GM19395 (cell line): ENCODE results near the gene CNNM4.

ENCODE experiments used
- ATAC-seq: cut with Tn5 transposase; IDR thresholded peaks from one replicate; pipeline ENCODE4 v1.9.1; 2021; ENCODE audit warnings: mild to moderate bottlenecking, moderate library complexity; ENCODE audit not compliant: unreplicated experiment

Gene CNNM4

DNA sequence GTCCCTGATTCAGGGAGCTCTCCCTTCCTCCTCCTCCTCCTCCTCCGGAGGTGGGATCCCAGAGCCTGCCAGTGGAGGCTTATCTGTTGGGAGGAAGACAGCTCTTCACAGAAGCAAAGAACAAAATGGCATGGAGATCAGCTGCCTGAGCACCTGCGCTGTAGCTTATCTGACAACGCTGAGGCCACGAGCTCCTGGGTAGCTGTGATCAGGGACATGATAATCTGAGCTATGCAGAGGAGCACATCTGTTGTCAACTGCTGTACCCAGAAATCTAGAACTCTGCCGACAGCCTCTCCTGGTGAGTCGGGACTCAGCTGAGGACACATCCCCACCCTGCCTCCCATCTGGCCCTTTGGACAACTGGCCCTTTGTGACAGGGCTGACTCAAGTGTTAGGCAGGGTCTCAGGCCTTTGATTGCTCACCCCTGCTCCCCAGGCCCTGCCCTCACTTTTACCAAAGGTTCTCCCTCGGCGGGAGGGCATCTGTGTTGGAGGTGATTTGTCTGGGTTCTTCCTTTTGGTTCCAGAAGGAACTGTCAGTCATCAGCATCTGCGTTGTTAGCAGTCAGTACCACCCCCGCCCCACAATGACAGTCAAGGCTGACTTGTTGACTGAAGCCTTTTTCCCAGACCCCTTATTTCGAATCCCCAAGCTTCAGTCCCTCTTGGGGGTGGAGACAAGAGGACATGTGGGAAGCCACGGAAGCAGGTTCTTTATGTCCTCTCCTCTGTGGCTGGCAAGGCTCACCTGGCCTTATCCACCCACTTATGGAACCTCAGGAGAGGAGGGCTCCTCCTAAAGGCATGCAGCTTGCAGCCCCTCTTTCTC, 49.5 kb downstream of the CNNM4 start:
- no peak for ATAC-seq

DNA sequence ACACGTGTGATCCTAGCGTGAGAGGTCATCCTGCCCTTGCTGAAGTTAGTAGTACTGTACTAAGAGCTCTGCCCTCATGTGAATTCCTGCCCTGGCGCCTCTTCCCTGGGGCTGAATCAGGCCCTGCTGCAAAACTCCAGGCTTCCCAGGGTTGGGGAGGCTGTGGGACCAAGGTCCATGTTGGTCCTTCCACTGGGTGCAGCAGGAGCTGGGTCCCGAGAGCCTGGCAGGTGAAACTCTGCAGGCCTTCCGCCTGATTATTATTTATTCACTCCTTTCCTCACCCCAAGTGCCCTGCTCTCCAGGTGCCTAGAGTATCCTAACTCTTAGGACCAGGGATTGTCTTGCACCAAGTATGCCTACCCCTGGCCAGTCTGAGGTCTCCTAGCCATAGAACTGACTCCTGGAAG, 50.1 kb downstream of the CNNM4 start:
- no peak for ATAC-seq

DNA sequence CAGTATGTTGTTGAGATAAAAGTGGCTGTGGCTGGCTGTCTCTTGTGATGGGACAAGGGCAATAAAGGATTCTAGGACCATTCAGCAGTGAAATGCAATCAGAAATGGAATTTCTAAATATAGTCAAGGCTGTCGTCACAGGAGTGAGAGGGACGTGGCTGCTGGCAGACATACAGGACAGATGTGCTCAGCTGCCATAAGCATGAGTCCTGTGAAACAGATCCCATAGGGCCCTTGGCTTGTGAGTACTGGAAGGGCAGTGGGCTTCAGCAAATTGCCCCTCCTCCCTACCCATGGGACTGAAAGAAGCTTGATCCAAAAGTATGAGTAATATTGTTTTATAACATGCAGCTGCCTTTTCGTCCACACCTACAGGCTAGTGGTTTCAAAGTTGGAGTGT, 51.2 kb downstream of the CNNM4 start:
- no peak for ATAC-seq

DNA sequence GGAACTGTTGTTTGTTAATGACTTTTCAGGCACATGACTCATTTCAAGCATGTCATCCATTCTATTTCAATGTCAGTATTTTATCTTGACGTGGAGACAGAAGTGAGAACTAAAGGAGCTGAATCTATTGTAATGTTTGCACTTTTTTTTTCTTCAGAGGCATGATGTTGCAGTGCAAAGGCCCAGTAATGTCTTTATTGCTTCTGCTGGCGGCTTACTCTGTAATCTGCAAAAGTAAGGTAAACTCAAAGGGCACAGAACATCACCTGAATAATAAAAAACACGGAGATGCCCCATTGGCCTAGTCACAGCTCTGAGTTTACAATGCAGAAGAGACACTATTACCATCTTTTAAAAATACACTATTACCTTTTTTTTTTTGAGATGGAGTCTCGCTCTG, 53.0 kb downstream of the CNNM4 start:
- ATAC-seq, result no peak

DNA sequence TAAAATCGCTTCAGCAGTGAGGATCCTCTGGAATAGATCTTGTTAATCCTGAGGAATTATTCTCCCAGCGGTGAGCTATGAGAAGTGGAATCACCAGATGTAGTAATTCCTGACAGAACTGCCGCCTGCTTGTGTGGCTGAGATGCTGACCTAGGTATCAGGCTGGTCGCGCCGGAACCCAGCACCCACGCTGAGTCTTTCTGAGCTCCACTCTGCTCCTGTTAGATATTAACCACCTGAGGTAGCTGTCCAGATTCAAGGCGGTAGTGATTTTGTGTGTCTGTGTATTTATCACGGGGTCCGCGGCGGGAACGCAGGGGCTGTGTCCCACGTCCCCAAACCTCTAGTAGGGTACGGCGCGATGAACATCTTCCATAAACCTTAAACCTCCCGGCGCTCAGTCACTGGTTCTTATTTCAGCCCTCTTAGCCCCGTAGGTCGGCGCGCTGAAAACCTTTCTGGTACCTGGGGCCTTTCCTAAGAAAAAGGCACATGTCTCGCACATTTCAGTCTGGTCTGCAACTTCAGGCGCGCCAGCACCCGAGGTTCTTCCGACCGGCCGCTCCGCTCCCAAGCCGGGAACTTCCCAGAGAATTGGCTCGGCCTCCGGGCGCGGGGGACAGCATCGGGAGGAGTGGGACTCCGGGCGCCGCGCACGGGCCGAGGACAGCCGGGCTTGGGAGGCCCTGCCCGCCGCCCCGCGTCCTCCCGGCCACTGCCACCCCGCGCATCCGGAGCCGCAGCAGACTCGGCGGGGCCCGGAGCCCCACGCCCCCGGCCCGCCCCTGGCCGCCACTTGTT, 54.8 kb downstream of the CNNM4 start:
- ATAC-seq, result peak; percentile 34

DNA sequence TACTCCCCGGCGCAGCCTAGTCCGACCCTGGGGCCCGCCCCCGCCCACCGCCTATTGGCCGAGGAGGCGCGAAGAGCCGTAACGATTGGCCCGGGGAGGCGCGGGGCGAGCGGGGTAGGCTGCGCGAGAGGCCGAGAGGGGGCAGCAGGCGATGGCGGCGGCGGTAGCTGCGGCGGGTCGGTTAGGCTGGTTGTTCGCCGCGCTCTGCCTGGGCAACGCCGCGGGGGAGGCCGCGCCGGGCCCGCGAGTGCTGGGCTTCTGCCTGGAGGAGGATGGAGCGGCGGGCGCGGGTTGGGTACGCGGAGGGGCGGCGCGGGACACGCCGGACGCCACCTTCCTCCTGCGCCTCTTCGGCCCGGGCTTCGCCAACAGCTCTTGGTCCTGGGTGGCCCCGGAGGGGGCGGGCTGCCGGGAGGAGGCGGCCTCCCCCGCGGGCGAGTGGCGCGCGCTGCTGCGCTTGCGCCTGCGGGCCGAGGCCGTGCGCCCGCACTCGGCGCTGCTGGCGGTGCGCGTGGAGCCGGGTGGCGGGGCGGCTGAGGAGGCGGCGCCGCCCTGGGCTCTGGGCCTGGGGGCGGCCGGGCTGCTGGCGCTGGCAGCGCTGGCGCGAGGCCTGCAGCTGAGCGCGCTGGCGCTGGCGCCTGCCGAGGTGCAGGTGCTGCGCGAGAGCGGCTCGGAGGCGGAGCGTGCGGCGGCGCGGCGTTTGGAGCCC, 55.6 kb downstream of the CNNM4 start, which contains the start of gene CNNM3:
Gene CNNM3, plus strand, starts transcription at position 142 of the 709 bp plus-strand sequence. Its CDS starts 10 bp downstream, at position 152.
- ATAC-seq, result peak; percentile 86

DNA sequence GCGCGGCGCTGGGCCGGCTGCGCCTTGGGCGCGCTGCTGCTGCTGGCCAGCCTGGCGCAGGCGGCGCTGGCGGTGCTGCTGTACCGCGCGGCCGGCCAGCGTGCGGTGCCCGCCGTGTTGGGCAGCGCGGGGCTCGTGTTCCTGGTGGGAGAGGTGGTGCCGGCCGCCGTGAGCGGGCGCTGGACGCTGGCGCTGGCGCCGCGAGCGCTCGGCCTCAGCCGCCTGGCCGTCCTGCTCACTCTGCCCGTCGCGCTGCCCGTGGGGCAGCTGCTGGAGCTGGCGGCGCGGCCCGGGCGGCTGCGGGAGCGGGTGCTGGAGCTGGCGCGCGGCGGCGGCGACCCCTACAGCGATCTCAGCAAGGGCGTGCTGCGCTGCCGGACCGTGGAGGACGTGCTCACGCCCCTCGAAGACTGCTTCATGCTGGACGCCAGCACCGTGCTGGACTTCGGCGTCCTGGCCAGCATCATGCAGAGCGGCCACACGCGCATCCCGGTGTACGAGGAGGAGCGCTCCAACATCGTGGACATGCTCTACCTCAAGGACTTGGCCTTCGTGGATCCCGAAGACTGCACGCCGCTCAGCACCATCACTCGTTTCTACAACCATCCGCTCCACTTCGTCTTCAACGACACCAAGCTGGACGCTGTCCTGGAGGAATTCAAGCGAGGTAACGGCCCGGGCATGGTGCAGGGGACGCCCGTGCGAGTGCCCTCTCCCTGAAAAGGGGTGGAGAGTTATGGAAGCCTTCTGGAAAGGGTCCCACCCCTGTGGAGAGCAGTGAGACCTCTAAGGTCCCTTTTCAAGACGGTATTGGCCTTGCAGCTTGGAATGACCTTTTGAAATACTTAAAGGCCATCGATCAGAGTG, 56.4 kb downstream of the CNNM4 start:
- ATAC-seq, result no peak

DNA sequence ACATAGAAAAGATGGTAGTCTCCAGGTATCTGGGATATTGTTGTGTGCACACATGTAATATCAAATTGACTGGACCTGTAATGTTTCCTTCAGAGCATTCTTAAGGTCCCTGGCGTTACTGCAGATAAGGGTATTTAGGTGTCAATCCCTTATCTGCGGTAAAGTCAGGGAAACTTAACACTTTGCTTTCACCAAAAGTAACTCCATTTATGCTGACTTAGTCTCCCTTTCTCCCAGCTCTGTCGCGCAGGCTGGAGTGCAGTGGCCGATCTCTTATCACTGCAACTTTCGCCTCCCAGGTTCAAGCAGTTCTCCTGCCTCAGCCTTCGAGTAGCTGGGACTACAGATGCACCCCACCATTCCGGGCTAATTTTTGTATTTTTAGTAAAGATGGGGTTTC, 57.2 kb downstream of the CNNM4 start:
- no peak for ATAC-seq

DNA sequence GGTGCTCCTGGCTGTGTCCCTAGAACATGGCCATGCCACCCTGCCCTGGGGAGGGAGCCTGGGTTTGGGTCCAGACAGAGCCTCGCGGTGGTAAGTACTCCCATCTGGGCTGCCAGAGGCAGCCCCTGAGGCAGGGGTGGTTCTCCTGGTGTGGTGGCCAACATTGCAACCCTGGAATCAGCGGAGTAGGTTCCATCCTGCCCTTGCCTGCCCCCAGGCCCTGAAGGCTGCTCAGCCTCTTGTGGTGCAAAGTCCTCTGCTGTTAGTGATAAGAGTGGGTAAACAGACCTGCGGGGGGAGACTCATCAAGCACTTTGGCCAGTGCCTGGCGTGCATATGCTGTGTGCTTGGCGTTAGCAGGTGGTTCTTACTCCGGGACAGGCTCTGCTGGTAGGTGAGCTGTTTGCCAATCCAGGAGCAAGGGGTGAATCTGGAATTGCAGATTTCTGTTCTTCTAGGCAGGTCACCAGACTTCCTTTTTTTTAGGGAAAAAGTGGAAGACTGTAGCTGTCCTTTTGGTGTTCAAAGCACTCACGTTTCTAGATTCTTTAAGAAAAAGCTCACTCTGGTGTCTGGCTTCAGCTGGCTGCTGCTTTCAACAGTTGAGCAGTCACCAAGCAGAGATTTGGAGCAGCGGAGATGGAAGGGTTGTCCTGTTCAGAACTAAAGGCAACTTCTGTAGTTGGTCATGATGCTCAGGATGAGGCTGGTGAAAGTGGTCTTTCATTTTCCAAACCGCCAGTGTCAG, 58.6 kb downstream of the CNNM4 start:
- ATAC-seq, result no peak

DNA sequence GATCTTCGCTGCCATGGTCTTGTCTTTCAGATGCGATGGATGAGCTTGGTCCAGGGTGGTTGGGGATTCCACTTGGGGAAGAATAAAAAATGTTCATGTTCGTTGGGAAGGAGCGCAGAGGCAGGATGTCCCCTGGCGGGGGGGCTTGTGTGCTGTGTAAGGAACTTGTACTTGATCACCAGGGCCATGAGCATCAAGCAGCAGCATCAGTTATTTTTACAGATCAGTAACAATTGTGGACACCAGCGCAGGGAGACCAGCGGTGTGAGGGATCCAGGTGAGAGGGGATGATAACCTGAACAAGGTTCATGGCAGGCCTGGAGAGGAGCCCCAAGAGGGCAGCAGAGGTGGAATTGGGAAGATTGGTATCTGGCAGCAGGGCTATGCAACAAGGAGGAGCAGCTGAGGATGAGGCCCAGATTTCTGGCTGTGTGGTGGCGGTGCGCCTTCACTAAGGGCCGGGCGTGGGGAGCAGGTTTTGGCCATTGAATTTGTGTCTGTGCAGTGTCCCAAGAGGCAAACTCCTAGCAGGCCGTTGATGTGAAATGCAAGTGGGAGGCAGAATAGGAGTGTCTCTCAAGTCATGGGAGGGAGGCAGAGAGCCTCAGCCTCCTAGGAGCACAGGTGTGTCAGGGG, 59.3 kb downstream of the CNNM4 start:
- no peak for ATAC-seq

DNA sequence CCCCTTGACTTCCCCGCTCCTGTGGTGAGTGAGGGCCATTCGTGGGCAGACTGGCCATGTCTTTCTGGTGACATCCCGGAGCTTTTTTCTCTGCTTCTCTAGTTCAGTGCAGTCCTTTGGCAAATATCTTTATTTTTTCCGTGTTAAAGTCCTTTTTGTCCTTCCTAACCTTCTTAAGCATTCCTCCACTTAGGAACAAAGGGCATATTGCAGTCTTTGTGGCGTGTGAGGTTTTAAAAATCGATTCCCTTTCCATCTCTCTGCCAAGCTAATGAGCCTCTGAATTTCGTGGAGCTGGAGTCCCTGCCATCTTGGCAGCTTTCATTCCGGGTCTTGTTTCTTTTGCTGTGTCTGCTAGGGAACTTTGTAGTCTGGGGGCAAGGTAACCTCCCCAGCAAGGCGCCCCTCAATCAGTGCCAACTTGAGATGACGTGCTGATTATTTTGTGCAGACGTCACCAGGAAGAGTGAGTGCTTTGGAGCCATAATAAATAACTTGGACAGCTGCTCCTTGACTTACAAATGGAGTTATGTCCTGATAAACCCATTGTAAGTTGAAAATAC, 60.5 kb downstream of the CNNM4 start:
- no peak for ATAC-seq

DNA sequence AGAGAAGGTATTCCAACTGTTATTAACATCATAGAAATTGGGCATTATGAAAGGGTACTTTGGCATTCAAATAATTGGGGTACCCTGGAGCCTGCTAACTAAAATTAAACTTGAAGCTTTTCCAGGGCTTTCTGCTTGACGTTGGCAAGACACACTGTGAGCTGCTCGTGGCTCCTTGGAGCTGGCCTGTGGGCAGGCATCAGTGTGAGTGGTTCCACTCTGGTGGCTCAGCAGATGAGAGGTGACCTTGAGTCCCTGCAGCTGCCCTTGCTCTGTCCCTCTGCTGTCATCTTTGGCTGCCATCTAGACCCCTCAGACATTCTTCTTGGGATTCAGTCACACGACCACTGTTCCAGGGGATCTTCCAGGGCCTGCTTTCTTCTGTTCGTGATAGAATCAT, 62.1 kb downstream of the CNNM4 start:
- ATAC-seq, result no peak

DNA sequence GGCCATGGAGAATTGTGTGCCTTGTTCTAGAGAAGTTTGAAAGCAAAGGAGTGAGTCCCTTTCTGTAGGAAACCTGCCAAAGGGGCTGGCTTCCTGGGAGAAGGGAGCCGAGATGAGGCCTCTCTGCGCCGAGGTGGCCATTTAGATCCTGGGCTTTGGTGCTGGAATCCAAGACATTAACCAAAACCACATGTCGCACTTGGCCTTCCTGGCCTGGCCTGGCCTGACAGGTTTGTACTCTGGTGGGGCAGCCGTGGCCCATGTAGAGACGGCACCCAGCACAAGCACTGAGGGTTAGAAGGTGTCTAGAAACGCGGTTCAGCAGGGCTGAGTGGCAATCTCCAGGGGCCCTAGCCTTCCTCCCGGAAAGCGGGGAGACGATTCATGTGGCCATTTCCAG, 62.5 kb downstream of the CNNM4 start:
- no peak for ATAC-seq

DNA sequence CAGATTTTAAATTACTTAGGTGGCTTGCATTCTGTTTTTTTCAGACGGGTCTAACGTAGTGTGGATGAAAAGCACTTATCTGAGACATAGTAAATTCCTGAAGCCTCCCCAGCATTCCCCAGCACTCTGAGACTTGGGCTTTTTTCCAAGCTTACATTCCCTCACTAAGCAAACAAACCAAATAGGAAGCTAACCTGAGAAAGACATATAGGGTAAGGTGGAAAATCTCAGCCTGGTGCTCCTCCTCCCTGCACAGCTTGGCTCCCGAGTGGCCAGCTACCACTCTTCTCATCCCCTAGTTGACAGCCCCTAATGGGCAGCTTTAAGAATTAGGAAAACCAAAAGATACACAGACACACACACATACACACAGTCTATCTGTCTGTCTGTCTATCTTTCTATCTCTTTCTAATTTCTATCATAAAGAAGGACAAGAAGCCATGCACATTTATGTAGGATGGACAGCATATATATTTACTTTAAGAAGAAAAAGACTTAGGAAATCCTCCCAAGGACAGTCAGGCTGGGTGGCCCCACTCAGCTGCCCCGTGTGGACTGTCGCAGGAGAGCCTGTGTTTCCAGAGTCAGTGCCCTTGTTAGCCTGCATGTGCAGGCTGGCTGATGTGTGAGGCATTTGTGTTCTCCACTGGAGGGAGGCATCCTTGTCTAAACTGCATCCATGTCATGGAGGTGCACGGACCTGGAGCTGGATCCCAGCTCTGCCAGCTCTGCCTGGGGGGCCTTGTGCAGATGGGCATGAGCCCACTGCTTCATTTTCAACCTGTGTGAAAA, 63.6 kb downstream of the CNNM4 start:
- no peak for ATAC-seq

DNA sequence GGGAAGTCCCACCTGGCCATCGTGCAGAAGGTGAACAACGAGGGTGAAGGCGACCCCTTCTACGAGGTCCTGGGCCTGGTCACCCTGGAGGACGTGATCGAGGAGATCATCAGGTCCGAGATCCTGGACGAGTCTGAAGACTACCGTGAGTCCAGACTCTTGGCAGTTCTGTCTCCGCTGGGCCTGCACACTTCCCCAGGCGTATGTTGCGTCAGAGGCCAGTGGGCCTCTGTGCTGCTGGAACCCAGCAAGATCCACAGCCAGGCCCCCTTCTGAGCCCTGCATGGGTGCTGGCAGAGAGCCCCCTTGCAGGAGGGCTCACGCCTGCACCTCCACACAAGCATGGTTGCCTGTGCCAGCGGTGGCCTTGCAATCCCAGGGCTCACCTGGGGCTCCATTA, 64.4 kb downstream of the CNNM4 start:
- ATAC-seq, result no peak

DNA sequence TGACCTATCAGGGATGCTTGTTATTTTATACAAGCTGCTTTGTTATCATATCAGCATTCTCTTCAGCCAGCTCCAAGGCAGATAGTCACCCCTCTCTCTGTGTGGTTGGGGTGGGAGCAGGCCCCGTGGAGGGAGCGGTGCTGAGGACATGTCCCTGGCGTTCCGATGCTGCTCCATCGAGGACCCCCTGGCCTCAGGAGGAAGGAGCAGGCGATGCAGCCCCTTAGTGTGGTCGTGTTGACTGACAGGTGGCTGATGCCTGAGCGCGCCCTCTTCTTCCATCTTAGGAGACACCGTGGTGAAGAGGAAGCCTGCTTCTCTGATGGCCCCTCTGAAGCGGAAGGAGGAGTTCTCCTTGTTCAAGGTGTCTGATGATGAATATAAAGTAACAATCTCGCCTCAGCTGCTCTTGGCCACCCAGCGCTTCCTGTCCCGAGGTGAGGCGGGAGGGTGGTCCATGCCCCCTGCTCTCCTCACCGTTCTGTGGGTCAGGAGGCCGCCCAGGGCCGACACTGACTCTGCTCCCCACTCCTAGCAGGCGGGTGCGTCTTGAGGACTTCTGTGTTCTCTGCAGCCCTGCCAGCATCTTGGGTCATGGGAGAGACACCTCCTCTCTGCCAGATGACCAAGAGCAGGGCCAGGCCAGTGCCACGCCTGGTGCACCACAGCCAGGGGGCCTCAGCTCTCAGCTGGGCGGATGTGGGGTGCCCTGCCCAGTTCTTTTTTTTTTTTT, 66.0 kb downstream of the CNNM4 start:
- ATAC-seq, result no peak

DNA sequence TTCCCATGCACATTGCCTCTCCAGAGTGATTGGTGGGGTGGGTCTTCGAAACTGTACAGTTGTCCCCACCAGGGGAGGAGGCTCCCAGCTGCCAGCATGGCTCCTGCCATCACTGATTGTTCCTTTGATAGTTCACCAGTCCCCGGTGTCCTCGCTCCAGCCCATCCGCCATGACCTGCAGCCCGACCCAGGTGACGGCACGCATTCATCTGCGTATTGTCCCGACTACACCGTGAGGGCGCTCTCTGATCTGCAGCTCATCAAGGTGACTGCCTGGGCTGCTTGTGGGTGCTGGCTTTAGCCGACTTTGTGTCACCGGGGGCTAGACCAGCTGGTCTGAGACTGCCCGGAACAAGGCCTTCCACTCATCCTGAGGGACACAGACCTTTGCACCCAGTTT, 67.7 kb downstream of the CNNM4 start:
- ATAC-seq, result no peak

DNA sequence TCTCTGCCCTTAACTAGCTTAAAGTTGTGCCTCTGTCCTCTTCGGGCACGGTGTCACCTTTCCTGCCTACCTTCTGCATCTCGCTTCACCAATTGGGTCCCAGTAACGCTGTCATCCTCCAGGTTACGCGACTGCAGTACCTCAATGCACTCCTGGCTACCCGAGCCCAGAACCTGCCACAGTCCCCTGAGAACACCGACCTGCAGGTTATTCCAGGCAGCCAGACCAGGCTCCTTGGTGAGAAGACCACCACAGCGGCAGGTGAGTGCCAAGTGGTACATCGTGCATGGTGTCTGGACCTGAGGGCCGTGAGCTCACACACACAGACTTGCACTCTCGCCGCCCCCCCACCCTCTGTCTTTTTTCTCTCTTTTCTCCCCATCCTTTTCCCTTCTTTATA, 68.2 kb downstream of the CNNM4 start:
- no peak for ATAC-seq
